CD4-positive, alpha-beta T cell (primary cell): ENCODE results near the gene CCNA1. TPM values are rescaled to one million over a fixed set of nuclear protein-coding genes. Genes with fewer than 3 reads are reported as not detected.

Source experiments
- ATAC-seq: fragments of 200-7000 bp; cut with Tn5 transposase; one replicate; pipeline ENCODE4 v1.10.0; 2022; ENCODE audit warnings: mild to moderate bottlenecking; ENCODE audit not compliant: poor library complexity
- CTCF ChIA-PET: fragments of 350-600 bp; sonication (Branson Sonifier 250); formaldehyde crosslinking; loops from one replicate; lab custom pipeline; 2021; ENCODE audit warnings: antibody characterized with exemption, inconsistent platforms; lab: Charles Lee
- POLR2A ChIA-PET: fragments of 350-600 bp; sonication (Branson Sonifier 250); formaldehyde crosslinking; loops from one replicate; lab custom pipeline; 2021; ENCODE audit warnings: antibody characterized with exemption, inconsistent platforms; lab: Charles Lee
- DNase-seq, 14 experiments: peaks; one replicate each; pipeline ENCODE4 v3.0.0-alpha.2; 2013 to 2020; ENCODE audit warnings: mixed read lengths in 2 of 14
- H3K27ac ChIP-seq, 2 donors: one replicate each; pipeline versions ENCODE4 v1.5.1 to v1.7.0; 2013; ENCODE audit warnings: low read length in 2 of 2, low read depth in 1 of 2, mild to moderate bottlenecking in 1 of 2
- H3K27me3 ChIP-seq, 2 experiments: 1 replicate in 1 of 2; 2 replicates in 1 of 2; pipeline versions ENCODE4 v1.6.1 to v1.7.0; 2013; ENCODE audit warnings: low read length in 2 of 2, control low read depth in 1 of 2, mild to moderate bottlenecking in 1 of 2, moderate library complexity in 1 of 2; ENCODE audit not compliant: insufficient read depth in 2 of 2, control insufficient read depth in 1 of 2
- H3K36me3 ChIP-seq: one replicate; pipeline ENCODE4 v1.6.1; 2013; ENCODE audit warnings: low read length, control low read depth; ENCODE audit not compliant: insufficient read depth
- H3K4me1 ChIP-seq: one replicate; pipeline ENCODE4 v1.6.1; 2013; ENCODE audit warnings: low read length, control low read depth; ENCODE audit not compliant: insufficient read depth
- H3K4me3 ChIP-seq: one replicate; pipeline ENCODE4 v1.5.1; 2013; ENCODE audit warnings: mild to moderate bottlenecking, low read length, moderate library complexity
- H3K9me3 ChIP-seq, 2 experiments: 1 replicate in 1 of 2; 2 replicates in 1 of 2; pipeline versions ENCODE4 v1.6.1 to v1.7.0; 2013; ENCODE audit warnings: low read length in 2 of 2, mild to moderate bottlenecking in 2 of 2, control low read depth in 1 of 2, moderate library complexity in 1 of 2; ENCODE audit not compliant: control insufficient read depth in 1 of 2, insufficient read depth in 1 of 2
- H3K27ac Mint-ChIP-seq: one replicate; pipeline ENCODE4 v1.8.0; 2020; ENCODE audit warnings: mixed read lengths
- H3K27me3 Mint-ChIP-seq: one replicate; pipeline ENCODE4 v1.8.0; 2021; ENCODE audit warnings: mixed read lengths
- H3K36me3 Mint-ChIP-seq: one replicate; pipeline ENCODE4 v1.8.0; 2021; ENCODE audit warnings: low read depth, mixed read lengths
- H3K4me1 Mint-ChIP-seq: one replicate; pipeline ENCODE4 v1.8.0; 2021; ENCODE audit warnings: low read depth, mixed read lengths
- H3K4me3 Mint-ChIP-seq: one replicate; pipeline ENCODE4 v1.8.0; 2020; ENCODE audit warnings: mild to moderate bottlenecking, mixed read lengths
- H3K9me3 Mint-ChIP-seq: one replicate; pipeline ENCODE4 v1.8.0; 2020; ENCODE audit warnings: mixed read lengths
- intact Hi-C, 2 experiments: fragments of 100-400 bp; cut with DNase I in 1 of 2; cut with micrococcal nuclease in 1 of 2; formaldehyde crosslinking; loops; one replicate each; pipeline versions ENCODE4 v1.15.1 to v1.9.0; 2023 to 2025; cut with DNase I, micrococcal nuclease
- total RNA-seq, 174 experiments: library from RNA in 2 of 174; stranded (reverse) in 2 of 174; gene quantifications; one replicate each; pipeline ENCODE4 v1.2.3 and lab custom pipeline; 2021 to 2026
- TF ChIP-seq, protein P1 (sequence below): fragments of 200-600 bp; IDR thresholded peaks from one replicate; pipeline ENCODE4 v1.8.0; 2022; ENCODE audit warnings: antibody characterized with exemption, mild to moderate bottlenecking

Gene CCNA1
- total RNA-seq, 2 experiments from 2014 or later = not detected

DNA sequence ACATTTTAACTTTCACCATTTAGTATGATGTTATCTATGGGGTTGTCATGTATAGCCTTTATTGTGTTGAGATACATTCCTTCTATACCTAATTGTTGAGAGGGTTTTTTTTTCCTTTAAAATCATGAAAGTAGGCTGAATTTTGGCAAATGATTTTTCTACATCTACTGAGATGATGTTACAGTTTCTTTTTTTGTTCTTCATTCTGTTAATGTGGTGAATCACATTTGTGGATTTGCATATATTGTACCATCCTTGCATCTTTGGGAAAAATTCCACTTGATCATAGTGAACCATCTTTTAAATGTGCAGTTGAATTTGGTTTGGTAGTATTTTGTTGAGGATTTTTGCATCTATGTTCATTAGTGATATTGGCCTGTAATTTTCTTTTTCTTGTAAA lies 29.2 kb downstream of the CCNA1 start:
- Histone ChIP-seq H3K27me3 (no peaks in the 10 kb centered on the region), H3K4me1 (no peaks in the 10 kb centered on the region), H3K36me3 (no peaks in the 10 kb centered on the region), H3K4me3 (no peak overlapping the region), H3K27ac (no peak overlapping the region), H3K9me3 (no peaks in the 10 kb centered on the region)
- no peak for ATAC-seq
- TF ChIP-seq, protein P1, sequence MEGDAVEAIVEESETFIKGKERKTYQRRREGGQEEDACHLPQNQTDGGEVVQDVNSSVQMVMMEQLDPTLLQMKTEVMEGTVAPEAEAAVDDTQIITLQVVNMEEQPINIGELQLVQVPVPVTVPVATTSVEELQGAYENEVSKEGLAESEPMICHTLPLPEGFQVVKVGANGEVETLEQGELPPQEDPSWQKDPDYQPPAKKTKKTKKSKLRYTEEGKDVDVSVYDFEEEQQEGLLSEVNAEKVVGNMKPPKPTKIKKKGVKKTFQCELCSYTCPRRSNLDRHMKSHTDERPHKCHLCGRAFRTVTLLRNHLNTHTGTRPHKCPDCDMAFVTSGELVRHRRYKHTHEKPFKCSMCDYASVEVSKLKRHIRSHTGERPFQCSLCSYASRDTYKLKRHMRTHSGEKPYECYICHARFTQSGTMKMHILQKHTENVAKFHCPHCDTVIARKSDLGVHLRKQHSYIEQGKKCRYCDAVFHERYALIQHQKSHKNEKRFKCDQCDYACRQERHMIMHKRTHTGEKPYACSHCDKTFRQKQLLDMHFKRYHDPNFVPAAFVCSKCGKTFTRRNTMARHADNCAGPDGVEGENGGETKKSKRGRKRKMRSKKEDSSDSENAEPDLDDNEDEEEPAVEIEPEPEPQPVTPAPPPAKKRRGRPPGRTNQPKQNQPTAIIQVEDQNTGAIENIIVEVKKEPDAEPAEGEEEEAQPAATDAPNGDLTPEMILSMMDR = no peak
- no peaks in the 10 kb centered on the region for H3K27me3 Mint-ChIP-seq
- intact Hi-C loops = no loop called here
- no peak for DNase-seq
- CTCF ChIA-PET = no interaction called here
- no peaks in the 10 kb centered on the region for H3K4me1 Mint-ChIP-seq
- no peaks in the 10 kb centered on the region for H3K36me3 Mint-ChIP-seq
- no peak overlapping the region for H3K4me3 Mint-ChIP-seq
- H3K9me3 Mint-ChIP-seq = no peaks in the 10 kb centered on the region
- no peak overlapping the region for H3K27ac Mint-ChIP-seq
- POLR2A ChIA-PET = no interaction called here

DNA sequence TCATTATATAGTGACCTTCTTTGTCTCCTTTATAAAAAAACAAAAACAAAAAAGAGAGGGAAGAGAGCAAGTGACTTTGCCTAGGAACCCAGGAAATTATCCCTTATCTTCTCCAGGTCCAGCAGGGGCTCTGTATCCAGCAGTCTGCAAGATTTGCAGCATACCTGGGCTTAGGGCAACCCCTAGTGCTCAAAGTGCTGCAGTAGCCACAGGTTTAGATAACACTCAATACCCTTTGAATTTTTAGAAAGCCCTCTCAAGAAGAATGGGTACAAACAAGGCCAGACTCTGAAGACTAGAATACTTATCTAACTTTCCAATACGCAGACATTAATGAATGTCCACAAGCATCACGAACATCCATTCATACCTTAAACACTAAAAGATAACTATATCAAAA lies 43.2 kb downstream of the CCNA1 start:
- Histone ChIP-seq H3K9me3 (peaks cover 0 to 4% of the 10 kb centered on the region in 2 experiments), H3K4me1 (no peaks in the 10 kb centered on the region), H3K36me3 (no peaks in the 10 kb centered on the region), H3K27me3 (no peaks in the 10 kb centered on the region), H3K27ac (no peak overlapping the region), H3K4me3 (no peak overlapping the region)
- TF ChIP-seq, protein P1 = no peak
- no peak overlapping the region for H3K27ac Mint-ChIP-seq
- peaks cover 9% of the 10 kb centered on the region for H3K27me3 Mint-ChIP-seq
- H3K9me3 Mint-ChIP-seq = no peaks in the 10 kb centered on the region
- H3K4me3 Mint-ChIP-seq = no peak overlapping the region
- ATAC-seq (no peak), DNase-seq (no peak)
- no peaks in the 10 kb centered on the region for H3K4me1 Mint-ChIP-seq
- H3K36me3 Mint-ChIP-seq = no peaks in the 10 kb centered on the region
- ChIA-PET POLR2A (no interaction called here), CTCF (no interaction called here)
- intact Hi-C loops = no loop called here

DNA sequence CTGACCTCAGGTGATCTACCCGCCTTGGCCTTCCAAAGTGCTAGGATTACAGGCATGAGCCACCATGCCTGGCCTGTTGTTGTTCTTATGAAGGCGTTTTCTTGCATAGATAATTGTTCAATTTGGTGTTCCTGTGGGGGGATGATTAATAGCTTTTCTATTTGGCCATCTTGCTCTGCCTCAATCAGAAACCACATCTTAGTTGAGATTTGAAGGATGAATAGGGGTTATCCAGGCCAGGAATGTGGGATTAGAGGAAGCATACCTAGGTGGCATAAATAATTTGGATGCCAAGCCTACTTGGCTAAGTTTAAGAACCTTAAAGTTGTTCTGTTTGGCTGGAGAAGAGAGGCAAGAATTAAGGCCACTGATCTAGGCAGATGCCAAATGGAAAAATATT lies 44.4 kb downstream of the CCNA1 start:
- H3K9me3 ChIP-seq = peaks cover 0 to 4% of the 10 kb centered on the region in 2 experiments
- H3K4me3 ChIP-seq = no peak overlapping the region
- Mint-ChIP-seq H3K9me3 (no peaks in the 10 kb centered on the region), H3K27ac (no peak overlapping the region), H3K36me3 (no peaks in the 10 kb centered on the region), H3K4me3 (no peak overlapping the region), H3K27me3 (peaks cover 6% of the 10 kb centered on the region), H3K4me1 (no peaks in the 10 kb centered on the region)
- no peaks in the 10 kb centered on the region for H3K36me3 ChIP-seq
- no peak overlapping the region for H3K27ac ChIP-seq
- DNase-seq (no peak), ATAC-seq (no peak)
- ChIA-PET CTCF (interaction anchor here (0.6 kb wide), 1 partner anchor 260 kb away, joined by 3 read pairs; no protein-coding TSS in a partner anchor), POLR2A (no interaction called here)
- no peaks in the 10 kb centered on the region for H3K27me3 ChIP-seq
- intact Hi-C loops = no loop called here
- TF ChIP-seq, protein P1 = no peak
- H3K4me1 ChIP-seq = no peaks in the 10 kb centered on the region
